DMS53 treated with DMSO at 0.1 percent for 48 hours (cell line): ENCODE measurements around the gene PDS5A.
"Not testable (repeated sequence)": the region's sequence is repeated elsewhere in the genome, so short reads cannot be mapped to it uniquely, and the experiment has no call there.

Experiments used
- DNase-seq: peaks from one replicate; lab custom pipeline; 2025; ENCODE audit not compliant: unreplicated experiment; lab: John Stamatoyannopoulos, UW

PDS5A gene

DNA sequence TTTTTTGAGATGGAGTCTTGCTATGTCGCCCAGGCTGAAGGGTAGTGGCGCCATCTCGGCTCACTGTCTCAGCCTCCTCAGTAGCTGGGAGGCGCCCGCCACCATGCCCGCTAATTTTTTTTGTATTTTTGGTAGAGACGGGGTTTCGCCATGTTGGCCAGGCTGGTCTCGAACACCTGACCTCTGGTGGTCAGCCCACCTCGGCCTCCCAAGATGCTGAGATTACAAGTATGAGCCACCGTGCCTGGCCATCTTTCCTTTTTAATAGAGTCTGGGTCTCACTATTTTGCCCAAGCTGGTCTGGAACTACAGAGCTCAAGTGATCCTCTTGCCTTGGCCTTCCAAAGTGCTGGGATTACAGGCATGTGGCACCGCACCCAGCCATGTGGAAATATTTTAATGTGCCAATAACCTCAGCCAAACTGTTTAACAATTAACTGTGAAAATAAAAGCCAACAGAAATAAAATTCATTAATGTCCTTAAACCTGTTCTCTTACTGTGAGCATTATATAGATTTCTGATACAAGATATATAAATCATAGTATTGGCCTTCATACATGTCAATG, 16.3 kb downstream of the PDS5A start:
- DNase-seq, result no peak

DNA sequence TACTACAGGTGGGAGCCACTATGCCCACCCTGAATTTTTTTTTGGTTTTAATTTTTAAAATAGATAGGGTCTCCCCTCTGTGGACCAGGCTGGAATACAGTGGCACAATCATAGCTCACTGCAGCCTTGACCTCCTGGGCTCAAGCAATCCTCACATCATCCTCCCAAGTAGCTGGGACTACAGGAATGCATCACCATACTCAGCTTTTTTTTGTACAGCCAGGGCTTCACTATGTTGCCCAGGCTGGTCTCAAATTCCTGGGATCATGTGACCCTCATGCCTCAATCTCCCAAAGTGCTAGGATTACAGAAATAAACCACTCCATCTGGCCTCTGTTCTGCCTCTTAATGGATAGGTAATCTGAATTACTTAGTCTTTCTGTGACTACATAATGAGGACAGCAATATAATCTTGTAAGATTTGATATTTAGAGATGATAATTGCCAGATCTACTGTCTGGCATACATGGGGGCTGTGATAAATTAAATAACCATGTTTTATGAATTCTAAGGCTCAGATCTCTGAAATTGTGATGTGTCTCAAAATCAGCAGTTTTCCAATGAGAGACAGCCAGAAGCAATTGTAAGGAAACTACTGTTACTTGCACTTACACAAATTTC, 26.7 kb downstream of the PDS5A start:
- DNase-seq, result no peak

DNA sequence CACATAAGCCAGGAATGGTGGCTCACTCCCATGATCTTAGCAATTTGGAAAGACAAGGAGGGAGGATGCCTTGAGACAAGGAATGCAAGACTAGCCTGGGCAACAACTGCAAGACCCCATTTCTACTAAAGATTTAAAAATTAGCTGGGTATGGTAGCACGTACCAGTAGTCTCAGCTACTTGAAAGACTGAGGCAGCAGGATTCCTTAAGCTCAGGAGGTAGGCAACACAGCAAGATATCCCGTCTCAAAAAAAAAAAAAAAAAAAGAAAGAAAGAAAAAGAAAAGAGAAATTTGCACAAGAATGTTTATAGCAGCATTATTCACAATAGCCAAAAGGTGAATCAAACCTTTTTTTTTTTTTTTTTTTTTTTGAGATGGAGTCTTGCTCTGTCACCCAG, 29.7 kb downstream of the PDS5A start:
- DNase-seq, result no peak

DNA sequence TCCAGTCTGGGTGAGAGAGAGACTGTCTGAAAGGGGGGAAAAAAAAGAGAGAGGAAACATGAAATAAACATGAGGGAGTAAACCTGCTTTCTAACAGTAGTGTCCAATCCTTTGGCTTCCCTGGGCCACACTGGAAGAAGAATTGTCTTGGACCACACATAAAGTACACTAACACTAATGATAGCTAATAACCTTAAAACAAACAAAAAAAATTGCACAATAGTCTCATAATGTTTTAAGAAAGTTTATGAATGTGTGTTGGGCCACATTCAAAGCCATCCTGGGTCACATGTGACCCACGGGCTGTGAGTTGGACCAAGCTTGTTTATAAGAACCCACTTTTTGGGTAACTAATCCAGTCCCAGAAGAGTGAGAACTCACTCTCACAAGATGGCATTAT, 30.3 kb downstream of the PDS5A start:
- DNase-seq, result no peak

- not testable (repeated sequence) for DNase-seq
Measured at GRCh38 chr4:39944245-39944644, 33.5 kb downstream of the PDS5A start.

DNA sequence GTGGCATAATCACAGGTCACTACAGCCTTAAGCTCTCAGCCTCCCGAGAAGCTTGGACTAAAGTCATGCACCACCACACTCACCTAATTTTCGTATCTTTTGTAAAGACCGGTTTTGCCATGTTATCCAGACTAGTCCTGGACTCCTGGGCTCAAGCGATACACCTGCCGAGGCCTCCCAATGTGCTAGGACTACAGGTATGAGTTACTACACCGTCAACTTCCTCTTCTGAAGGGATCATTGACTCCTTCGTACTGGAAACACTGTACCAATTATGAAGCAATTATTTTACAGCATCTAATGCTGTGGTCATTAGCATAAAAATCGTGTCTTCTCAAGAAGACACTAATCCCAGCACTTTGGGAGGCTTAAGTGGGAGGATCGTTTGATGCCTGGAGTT, 35.2 kb downstream of the PDS5A start:
- no peak for DNase-seq

- DNase-seq, result no peak
Measured at GRCh38 chr4:39941682-39942217, 36.0 kb downstream of the PDS5A start.

DNA sequence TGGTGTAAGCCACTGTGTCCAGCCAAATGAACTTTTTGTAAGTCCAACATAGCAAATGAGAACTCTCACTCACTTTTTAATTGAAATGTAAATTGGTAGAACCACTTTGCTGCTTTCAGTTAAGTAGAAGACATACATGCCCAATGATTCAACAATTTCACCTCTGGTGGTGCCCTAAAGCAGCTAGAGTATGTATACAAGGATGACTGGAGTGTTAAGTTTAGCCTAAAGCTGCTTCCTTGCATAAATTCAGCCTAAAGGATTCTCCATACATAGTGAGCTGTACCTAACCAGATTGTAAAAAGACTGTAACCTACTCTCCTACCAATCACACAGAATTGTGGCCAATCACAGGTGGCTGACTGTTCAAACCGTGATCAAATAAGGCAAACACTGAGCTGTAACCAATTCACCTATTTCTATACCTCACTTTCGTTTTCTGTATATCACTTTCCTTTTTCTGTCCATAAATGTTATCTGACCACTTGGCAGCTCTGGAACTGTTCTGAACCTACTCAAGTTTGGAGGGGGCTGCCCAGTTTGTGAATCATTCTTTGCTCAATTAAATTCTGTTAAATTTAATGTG, 39.9 kb downstream of the PDS5A start:
- DNase-seq, result no peak

- no peak for DNase-seq
Measured at GRCh38 chr4:39936565-39937418, 40.9 kb downstream of the PDS5A start.

GRCh38 chr4:39933671-39934590, 43.8 kb downstream of the PDS5A start:
- no peak for DNase-seq

DNA sequence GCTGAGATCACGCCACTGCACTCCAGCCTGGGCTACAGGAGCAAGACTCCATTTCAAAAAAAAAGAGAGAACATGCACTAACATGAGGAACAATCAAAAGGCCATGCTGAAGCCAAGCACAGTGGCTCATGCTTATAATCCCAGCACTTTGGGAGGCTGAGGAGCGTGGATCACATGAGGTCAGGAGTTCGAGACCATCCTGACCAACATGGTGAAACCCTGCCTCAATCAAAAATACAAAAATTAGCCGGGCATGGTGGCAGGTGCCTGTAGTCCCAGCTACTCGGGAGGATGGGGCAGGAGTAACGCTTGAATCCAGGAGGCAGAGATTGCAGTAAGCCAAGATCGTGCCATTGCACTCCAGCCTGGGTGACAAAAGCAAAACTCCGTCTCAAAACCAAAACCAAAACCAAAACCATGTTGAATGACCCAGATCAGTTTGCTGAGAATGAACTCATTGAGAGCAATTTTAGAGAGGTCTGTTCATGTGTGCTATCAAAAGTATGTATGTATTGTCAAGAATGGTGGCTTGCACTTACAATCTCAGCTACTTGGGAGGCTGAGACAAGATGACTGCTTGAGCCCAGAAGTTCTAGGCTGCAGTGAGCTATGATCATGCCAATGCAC, 44.8 kb downstream of the PDS5A start:
- no peak for DNase-seq

- DNase-seq, result no peak
Measured at GRCh38 chr4:39931441-39931901, 46.2 kb downstream of the PDS5A start.

GRCh38 chr4:39928538-39928937, 49.2 kb downstream of the PDS5A start:
- no peak for DNase-seq

DNA sequence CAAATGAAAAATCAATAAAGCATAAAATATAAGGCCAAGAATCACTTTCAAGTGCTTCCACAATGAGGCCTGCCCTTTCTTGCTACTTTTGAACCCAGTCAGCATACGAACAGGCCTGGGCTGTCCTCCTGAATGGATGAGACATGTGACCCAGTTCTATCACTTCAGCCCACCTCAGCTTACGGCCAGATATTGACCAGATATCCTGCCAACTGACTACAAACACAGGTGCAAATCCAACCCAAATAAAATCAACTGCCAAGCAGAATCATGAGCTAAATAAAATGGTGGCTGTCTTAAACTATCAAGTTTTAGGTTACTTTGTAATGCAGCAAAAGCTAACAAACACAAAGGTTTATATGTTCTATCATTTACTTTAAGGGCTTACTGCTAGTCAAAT, 53.7 kb downstream of the PDS5A start:
- DNase-seq, result no peak

DNA sequence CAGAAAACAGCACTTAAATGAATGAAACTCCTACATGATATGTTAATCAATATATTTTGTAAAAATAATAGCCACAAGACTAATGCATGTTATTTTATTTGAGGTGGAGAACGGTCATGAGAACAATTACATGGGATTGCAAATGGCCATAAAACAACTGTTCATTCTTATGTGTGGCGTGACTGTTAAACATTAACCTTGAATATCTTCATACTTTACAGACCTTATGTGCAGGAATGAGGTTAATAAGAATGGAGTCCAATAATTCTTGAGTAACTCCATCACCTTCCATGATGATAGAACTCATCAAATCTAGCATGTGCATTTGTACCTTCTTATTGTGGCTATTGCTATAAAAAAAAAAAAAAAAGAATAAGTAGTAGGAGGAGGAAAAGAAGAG, 55.3 kb downstream of the PDS5A start:
- DNase-seq, result no peak

DNA sequence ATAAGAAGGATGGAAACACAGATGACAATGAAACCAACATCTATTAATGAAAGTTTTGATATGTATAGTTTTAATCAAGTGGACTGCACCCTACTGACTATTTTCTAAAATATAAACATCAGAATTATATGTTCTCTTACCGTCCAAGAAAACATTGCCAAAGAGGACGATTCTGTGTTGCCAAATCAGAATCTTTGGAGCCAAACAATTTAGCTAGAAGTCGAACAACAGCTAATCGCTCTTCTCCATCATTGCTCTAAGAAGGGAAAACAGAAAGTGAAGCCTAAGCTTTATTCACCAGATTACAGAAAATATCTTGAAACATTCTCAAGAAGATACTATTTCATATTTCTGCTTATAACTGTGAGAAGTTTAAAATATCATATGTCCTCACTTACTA, 64.2 kb downstream of the PDS5A start:
- DNase-seq, result no peak

GRCh38 chr4:39910064-39910463, 67.6 kb downstream of the PDS5A start:
- DNase-seq, result no peak

DNA sequence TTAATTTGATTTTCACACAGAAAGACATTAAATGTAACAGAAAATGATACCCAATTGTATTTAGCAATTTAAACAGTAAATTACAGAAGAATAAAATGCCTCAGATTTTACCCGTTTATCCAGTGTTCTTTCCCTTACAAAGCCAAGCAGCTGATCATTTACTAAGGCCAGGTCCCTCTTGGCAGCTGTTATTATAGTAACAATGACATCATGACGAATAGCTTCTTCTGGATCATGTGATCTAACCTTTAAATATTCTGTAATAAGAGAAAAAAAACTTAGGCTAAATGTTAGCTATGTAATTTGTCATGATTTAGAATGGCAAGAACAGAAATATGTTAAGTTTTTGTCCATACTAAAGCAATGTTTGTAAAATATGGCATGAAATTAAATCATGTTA, 69.4 kb downstream of the PDS5A start:
- DNase-seq, result no peak

GRCh38 chr4:39905656-39906055, 72.1 kb downstream of the PDS5A start:
- DNase-seq, result no peak

GRCh38 chr4:39905019-39905418, 72.7 kb downstream of the PDS5A start:
- not testable (repeated sequence) for DNase-seq
